C4-2B (cell line): ENCODE measurements around the gene CACHD1.

Source experiments
- CTCF ChIP-seq: fragments of 450-650 bp; conservative IDR thresholded peaks from 2 replicates; pipeline ENCODE4 v1.5.1; 2017; ENCODE audit warnings: mild to moderate bottlenecking
- ZFX ChIP-seq: fragments of 450-650 bp; IDR thresholded peaks from 2 replicates; pipeline ENCODE4 v1.6.1; 2017

DNA sequence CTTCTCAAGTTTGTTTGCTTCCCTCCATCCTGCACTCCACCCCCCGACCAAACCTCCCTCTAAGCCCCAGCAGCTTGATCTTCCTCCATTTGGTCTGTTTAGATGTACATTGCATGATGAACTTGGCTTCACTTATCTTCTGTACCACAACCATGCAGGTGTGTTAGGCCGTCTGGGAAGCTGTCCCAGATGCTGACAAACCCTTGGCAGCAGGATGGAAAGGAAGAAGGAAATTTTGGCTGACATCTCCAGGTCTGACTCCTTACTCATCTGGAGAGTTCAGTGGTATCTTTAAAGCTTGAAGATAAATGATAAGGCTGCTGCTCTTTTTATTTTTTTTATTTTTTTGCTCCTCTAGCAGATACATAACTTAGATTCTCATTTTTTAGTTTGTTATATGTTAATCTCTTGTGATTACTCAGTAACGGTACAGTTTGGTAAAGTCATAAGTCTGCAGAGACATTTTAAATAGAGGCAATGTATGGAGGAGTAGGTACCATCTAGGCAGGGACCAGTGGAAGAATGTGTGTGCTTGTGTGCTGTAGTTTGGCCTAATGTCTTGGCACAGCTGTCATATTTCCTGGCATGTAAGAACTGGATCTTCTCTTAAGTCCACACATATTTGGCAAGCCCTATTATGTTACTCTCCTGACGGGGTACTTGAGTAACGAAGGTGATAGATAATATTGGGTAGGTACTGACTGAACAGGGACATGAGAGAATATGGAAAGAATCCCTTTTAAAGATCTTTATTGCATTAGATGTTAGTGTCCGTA, 79.7 kb downstream of the CACHD1 start:
- TF ChIP-seq CTCF: no peak
- no peak for TF ChIP-seq ZFX
